Measurements from ENCODE around the gene PGA5.
"Not testable (repeated sequence)": the region's sequence is repeated elsewhere in the genome, so short reads cannot be mapped to it uniquely, and the experiment has no call there.

The PGA5 gene

GRCh38 chr11:61212202-61212601, 28.8 kb upstream of the PGA5 start:
- not testable (repeated sequence) for H3K4me3 Mint-ChIP-seq; H3K9me3 Mint-ChIP-seq; H3K36me3 Mint-ChIP-seq (ENCODE audit: low read depth); H3K27ac Mint-ChIP-seq; H3K4me1 Mint-ChIP-seq (ENCODE audit: low read depth); H3K27me3 Mint-ChIP-seq (ENCODE audit: low read depth)

- not testable (repeated sequence) for H3K27me3 Mint-ChIP-seq (ENCODE audit: low read depth); H3K4me3 Mint-ChIP-seq; H3K4me1 Mint-ChIP-seq (ENCODE audit: low read depth); H3K36me3 Mint-ChIP-seq (ENCODE audit: low read depth); H3K9me3 Mint-ChIP-seq; H3K27ac Mint-ChIP-seq
Measured at GRCh38 chr11:61213711-61214324, 27.2 kb upstream of the PGA5 start.

- not testable (repeated sequence) for H3K4me3 Mint-ChIP-seq; H3K36me3 Mint-ChIP-seq (ENCODE audit: low read depth); H3K27me3 Mint-ChIP-seq (ENCODE audit: low read depth); H3K4me1 Mint-ChIP-seq (ENCODE audit: low read depth); H3K27ac Mint-ChIP-seq; H3K9me3 Mint-ChIP-seq
Measured at GRCh38 chr11:61218306-61218705, 22.7 kb upstream of the PGA5 start.

GRCh38 chr11:61219016-61219415, 22.0 kb upstream of the PGA5 start:
- H3K4me3 Mint-ChIP-seq; H3K9me3 Mint-ChIP-seq; H3K4me1 Mint-ChIP-seq (ENCODE audit: low read depth); H3K27me3 Mint-ChIP-seq (ENCODE audit: low read depth); H3K36me3 Mint-ChIP-seq (ENCODE audit: low read depth); H3K27ac Mint-ChIP-seq: not testable (repeated sequence)

- not testable (repeated sequence) for H3K9me3 Mint-ChIP-seq; H3K27me3 Mint-ChIP-seq (ENCODE audit: low read depth); H3K36me3 Mint-ChIP-seq (ENCODE audit: low read depth); H3K27ac Mint-ChIP-seq; H3K4me1 Mint-ChIP-seq (ENCODE audit: low read depth); H3K4me3 Mint-ChIP-seq
Measured at GRCh38 chr11:61222047-61222446, 18.9 kb upstream of the PGA5 start, which contains the start of gene PGA4. PGA4 (plus strand) TSS chr11:61222347; CDS start chr11:61222401, 54 bp downstream.

- not testable (repeated sequence) for H3K9me3 Mint-ChIP-seq; H3K36me3 Mint-ChIP-seq (ENCODE audit: low read depth); H3K27ac Mint-ChIP-seq; H3K4me3 Mint-ChIP-seq; H3K27me3 Mint-ChIP-seq (ENCODE audit: low read depth); H3K4me1 Mint-ChIP-seq (ENCODE audit: low read depth)
Measured at GRCh38 chr11:61222692-61223091, 18.3 kb upstream of the PGA5 start.

GRCh38 chr11:61226457-61227137, 14.4 kb upstream of the PGA5 start:
- not testable (repeated sequence) for H3K27me3 Mint-ChIP-seq (ENCODE audit: low read depth); H3K4me1 Mint-ChIP-seq (ENCODE audit: low read depth); H3K27ac Mint-ChIP-seq; H3K9me3 Mint-ChIP-seq; H3K4me3 Mint-ChIP-seq; H3K36me3 Mint-ChIP-seq (ENCODE audit: low read depth)

- H3K27ac Mint-ChIP-seq; H3K27me3 Mint-ChIP-seq (ENCODE audit: low read depth); H3K4me3 Mint-ChIP-seq; H3K4me1 Mint-ChIP-seq (ENCODE audit: low read depth); H3K9me3 Mint-ChIP-seq; H3K36me3 Mint-ChIP-seq (ENCODE audit: low read depth): not testable (repeated sequence)
Measured at GRCh38 chr11:61229458-61229857, 11.5 kb upstream of the PGA5 start.

- not testable (repeated sequence) for H3K4me3 Mint-ChIP-seq; H3K27ac Mint-ChIP-seq; H3K9me3 Mint-ChIP-seq; H3K27me3 Mint-ChIP-seq (ENCODE audit: low read depth); H3K36me3 Mint-ChIP-seq (ENCODE audit: low read depth); H3K4me1 Mint-ChIP-seq (ENCODE audit: low read depth)
Measured at GRCh38 chr11:61231033-61231432, 9.9 kb upstream of the PGA5 start.

- not testable (repeated sequence) for H3K27ac Mint-ChIP-seq; H3K27me3 Mint-ChIP-seq (ENCODE audit: low read depth); H3K36me3 Mint-ChIP-seq (ENCODE audit: low read depth); H3K9me3 Mint-ChIP-seq; H3K4me1 Mint-ChIP-seq (ENCODE audit: low read depth); H3K4me3 Mint-ChIP-seq
Measured at GRCh38 chr11:61231585-61231984, 9.4 kb upstream of the PGA5 start.

GRCh38 chr11:61232548-61233145, 8.3 kb upstream of the PGA5 start:
- H3K4me3 Mint-ChIP-seq; H3K36me3 Mint-ChIP-seq (ENCODE audit: low read depth); H3K4me1 Mint-ChIP-seq (ENCODE audit: low read depth); H3K27ac Mint-ChIP-seq; H3K27me3 Mint-ChIP-seq (ENCODE audit: low read depth); H3K9me3 Mint-ChIP-seq: not testable (repeated sequence)

GRCh38 chr11:61237130-61237529, 3.8 kb upstream of the PGA5 start:
- not testable (repeated sequence) for H3K9me3 Mint-ChIP-seq; H3K27ac Mint-ChIP-seq; H3K36me3 Mint-ChIP-seq (ENCODE audit: low read depth)

GRCh38 chr11:61240288-61240687, 687 bp upstream of the PGA5 start:
- not testable (repeated sequence) for H3K27ac Mint-ChIP-seq; H3K27me3 Mint-ChIP-seq (ENCODE audit: low read depth); H3K36me3 Mint-ChIP-seq (ENCODE audit: low read depth)

More at GRCh38 chr11:61237130-61237529, 3.8 kb upstream of the PGA5 start:
- not testable (repeated sequence) for H3K4me3 Mint-ChIP-seq; H3K27me3 Mint-ChIP-seq (ENCODE audit: low read depth); H3K4me1 Mint-ChIP-seq (ENCODE audit: low read depth)

GRCh38 chr11:61241526-61241925, 551 bp downstream of the PGA5 start:
- not testable (repeated sequence) for H3K9me3 Mint-ChIP-seq; H3K4me1 Mint-ChIP-seq (ENCODE audit: low read depth); H3K27me3 Mint-ChIP-seq (ENCODE audit: low read depth); H3K4me3 Mint-ChIP-seq; H3K27ac Mint-ChIP-seq; H3K36me3 Mint-ChIP-seq (ENCODE audit: low read depth)

More at GRCh38 chr11:61240288-61240687, 687 bp upstream of the PGA5 start:
- not testable (repeated sequence) for H3K4me3 Mint-ChIP-seq; H3K4me1 Mint-ChIP-seq (ENCODE audit: low read depth); H3K9me3 Mint-ChIP-seq

- H3K9me3 Mint-ChIP-seq; H3K27me3 Mint-ChIP-seq (ENCODE audit: low read depth); H3K36me3 Mint-ChIP-seq (ENCODE audit: low read depth); H3K27ac Mint-ChIP-seq; H3K4me3 Mint-ChIP-seq; H3K4me1 Mint-ChIP-seq (ENCODE audit: low read depth): not testable (repeated sequence)
Measured at GRCh38 chr11:61245284-61245964, 4.4 kb downstream of the PGA5 start.
